Measurements from ENCODE around the gene HACL1.

DNA sequence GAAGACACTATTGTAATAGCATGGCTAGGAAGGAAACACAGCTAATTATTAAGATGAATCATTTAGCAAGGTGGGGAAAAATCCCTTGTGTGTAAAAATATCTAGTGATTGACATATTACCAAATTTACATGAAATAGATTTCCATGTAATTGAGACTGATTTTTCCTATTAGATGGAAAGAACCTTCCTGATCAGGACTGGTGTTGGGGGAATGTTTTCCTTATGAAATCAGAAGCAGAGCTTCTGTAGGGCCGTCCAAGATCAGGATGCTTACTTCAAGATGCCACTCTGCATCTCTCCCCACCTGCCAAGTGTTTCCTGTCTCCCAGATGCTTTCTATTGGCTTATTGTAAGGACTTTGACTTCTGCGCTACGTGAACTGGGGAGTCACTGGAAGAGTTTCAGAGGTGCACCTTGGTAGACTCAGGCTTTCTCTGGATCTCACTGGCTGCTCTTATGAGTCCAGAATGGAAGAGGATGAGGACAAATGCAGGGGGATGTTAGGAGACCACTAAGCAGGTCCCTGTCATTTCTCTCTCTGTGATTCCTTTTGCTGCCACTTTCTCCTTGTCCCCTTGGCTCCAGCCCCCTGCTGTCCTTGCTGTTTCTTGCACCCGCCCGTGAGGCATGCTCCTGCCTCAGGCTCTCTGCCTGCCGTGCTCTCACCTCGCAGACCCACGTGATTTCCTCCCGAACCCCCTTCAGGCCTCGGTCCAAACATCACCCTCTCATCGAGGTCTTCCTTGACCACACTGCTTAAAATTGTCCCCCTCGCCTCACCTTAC, 30.2 kb upstream of the HACL1 start:
- TF ChIP-seq CTCF (IDR thresholded peaks at IDR 0.05 in 2 of 3, conservative IDR thresholded peaks at IDR 0.05 in 1 of 3; ENCODE audit: borderline replicate concordance in 1 of 3, insufficient read depth in 1 of 3, low read depth in 2 of 3, low read length in 2 of 3) = 0 out of 6 replicates have a peak, but pooled peaks of 1 of the 3 experiments have one; percentile 11
- TF ChIP-seq POLR2AphosphoS5 (IDR thresholded peaks at IDR 0.05; ENCODE audit: low read depth, low read length) = no peak
- no peak for TF ChIP-seq EZH2 (IDR thresholded peaks at IDR 0.05)
- TF ChIP-seq POLR2A (IDR thresholded peaks at IDR 0.05; ENCODE audit: borderline replicate concordance, extremely low read depth, insufficient read depth, insufficient read length) = no peak
